ENCODE results near the gene TOX3.

The TOX3 gene

DNA sequence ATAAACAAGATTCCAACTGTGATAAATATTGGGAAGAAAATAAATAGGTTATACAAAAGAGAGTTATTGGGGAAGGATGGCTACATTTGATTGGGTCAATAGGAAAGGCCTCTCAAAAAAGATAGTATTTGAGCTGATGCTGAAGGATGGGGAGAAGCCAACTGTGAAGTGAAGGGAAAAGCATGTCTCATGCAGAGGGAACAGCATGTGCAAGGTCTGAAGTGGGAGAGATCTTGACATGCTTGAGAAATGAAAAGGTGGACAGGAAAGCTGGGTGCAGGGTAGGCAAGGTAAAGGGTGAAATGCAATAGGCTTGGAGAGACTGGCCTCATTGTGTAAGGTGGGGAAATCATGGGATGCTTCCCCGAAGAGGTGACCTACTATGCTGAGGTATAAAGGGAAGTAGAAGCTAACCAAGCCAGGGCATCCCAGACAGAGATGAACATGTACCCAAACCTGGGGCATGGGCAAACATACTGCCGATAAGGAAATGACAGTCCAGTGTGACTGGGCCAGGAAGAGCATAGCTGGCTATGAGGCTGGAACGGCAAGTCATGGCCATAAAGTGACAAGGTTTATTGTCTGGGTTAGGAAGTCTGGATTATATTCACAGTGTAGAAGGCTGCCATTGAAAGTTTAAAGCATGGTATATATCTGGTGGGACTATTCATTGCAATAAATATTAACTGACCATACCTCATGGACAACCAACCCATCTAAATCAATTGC lies 91.2 kb downstream of the TOX3 start:
- ChIA-PET CTCF (no interaction called here), POLR2A (no interaction called here)
- Histone ChIP-seq H3K4me3 (ENCODE audit: low read depth, low read length) (no peak overlapping the region), H3K36me3 (ENCODE audit: control insufficient read depth in 2 of 2, insufficient read depth in 1 of 2, low read length in 2 of 2) (no peaks in the 10 kb centered on the region), H3K4me1 (ENCODE audit: control insufficient read depth, insufficient read depth, low read length) (no peaks in the 10 kb centered on the region), H3K9me3 (ENCODE audit: control insufficient read depth, insufficient read depth, low read depth, low read length) (no peaks in the 10 kb centered on the region), H3K27ac (ENCODE audit: extremely low read depth, low read depth, low read length) (no peak overlapping the region)
- TF ChIP-seq ZNF114 (tag by site-specific recombination; IDR thresholded peaks at IDR 0.05) (no peak), ZBTB48 (tag by site-specific recombination; IDR thresholded peaks at IDR 0.05) (no peak)
- TF ChIP-seq, protein P1, sequence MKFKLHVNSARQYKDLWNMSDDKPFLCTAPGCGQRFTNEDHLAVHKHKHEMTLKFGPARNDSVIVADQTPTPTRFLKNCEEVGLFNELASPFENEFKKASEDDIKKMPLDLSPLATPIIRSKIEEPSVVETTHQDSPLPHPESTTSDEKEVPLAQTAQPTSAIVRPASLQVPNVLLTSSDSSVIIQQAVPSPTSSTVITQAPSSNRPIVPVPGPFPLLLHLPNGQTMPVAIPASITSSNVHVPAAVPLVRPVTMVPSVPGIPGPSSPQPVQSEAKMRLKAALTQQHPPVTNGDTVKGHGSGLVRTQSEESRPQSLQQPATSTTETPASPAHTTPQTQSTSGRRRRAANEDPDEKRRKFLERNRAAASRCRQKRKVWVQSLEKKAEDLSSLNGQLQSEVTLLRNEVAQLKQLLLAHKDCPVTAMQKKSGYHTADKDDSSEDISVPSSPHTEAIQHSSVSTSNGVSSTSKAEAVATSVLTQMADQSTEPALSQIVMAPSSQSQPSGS (tag by site-specific recombination; IDR thresholded peaks at IDR 0.05; ENCODE audit: low read depth) = no peak
- TF ChIP-seq, protein P2, sequence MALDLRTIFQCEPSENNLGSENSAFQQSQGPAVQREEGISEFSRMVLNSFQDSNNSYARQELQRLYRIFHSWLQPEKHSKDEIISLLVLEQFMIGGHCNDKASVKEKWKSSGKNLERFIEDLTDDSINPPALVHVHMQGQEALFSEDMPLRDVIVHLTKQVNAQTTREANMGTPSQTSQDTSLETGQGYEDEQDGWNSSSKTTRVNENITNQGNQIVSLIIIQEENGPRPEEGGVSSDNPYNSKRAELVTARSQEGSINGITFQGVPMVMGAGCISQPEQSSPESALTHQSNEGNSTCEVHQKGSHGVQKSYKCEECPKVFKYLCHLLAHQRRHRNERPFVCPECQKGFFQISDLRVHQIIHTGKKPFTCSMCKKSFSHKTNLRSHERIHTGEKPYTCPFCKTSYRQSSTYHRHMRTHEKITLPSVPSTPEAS (tag by site-specific recombination; IDR thresholded peaks at IDR 0.05) = no peak

DNA sequence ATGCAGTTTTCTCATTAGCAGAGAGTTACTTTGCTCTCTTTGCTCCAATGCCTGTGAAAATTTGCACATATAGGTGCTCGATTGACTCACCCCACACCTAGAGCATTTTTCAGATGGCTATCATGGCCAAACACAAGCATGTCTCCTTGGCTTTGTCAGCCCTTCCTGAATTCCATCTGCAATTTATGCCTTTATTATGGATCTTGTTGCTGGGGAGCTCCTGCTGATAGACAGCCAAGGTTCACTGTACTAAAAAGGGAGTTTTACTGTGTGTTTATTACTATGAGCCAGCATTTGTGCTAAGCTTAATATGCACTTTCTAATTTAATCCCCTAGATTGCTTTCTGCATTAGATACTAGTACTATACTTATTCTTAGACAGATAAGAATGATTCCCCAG lies 93.3 kb downstream of the TOX3 start:
- ChIA-PET CTCF (interaction anchor here (0.7 kb wide), 2 partner anchors 291 to 577 kb away, joined by 3 read pairs; no protein-coding TSS in a partner anchor), POLR2A (no interaction called here)
- Histone ChIP-seq H3K36me3 (ENCODE audit: control insufficient read depth in 2 of 2, insufficient read depth in 1 of 2, low read length in 2 of 2) (no peaks in the 10 kb centered on the region), H3K27ac (ENCODE audit: extremely low read depth, low read depth, low read length) (no peak overlapping the region), H3K4me1 (ENCODE audit: control insufficient read depth, insufficient read depth, low read length) (no peaks in the 10 kb centered on the region), H3K9me3 (ENCODE audit: control insufficient read depth, insufficient read depth, low read depth, low read length) (no peaks in the 10 kb centered on the region), H3K4me3 (ENCODE audit: low read depth, low read length) (no peak overlapping the region)
- no peak for TF ChIP-seq ZNF19 (tag by site-specific recombination; IDR thresholded peaks at IDR 0.05; ENCODE audit: low read depth)
- TF ChIP-seq, protein P3, sequence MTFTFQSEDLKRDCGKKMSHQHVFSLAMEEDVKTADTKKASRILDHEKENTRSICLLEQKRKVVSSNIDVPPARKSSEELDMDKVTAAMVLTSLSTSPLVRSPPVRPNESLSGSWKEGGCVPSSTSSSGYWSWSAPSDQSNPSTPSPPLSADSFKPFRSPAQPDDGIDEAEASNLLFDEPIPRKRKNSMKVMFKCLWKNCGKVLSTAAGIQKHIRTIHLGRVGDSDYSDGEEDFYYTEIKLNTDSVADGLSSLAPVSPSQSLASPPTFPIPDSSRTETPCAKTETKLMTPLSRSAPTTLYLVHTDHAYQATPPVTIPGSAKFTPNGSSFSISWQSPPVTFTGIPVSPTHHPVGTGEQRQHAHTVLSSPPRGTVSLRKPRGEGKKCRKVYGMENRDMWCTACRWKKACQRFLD (tag by site-specific recombination; IDR thresholded peaks at IDR 0.05) = no peak
- TF ChIP-seq ZNF350 (tag by site-specific recombination; IDR thresholded peaks at IDR 0.05) = no peak
- TF ChIP-seq ZNF184 (tag by site-specific recombination; IDR thresholded peaks at IDR 0.05) = no peak
- no peak for TF ChIP-seq ZNF175 (tag by site-specific recombination; IDR thresholded peaks at IDR 0.05)
- TF ChIP-seq ZNF621 (tag by site-specific recombination; IDR thresholded peaks at IDR 0.05) = no peak

DNA sequence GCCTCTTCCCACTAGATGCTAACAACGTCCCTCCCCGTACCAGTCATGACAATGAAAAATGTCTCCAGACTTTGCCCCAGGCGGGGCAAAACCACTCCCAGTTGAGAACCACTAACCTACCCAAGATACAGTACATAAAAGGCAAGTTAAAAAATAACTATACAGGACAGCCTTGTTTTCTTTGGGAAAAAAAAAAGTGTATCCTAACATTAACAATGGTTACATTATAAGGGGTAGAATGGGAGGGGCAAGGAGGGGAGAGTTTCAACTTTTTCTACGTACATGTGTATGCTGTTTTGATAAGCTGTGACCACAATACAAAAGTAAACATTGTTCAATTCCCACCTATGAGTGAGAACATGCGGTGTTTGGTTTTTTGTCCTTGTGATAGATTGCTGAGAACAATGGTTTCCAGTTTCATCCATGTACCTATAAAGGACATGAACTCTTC lies 94.9 kb downstream of the TOX3 start:
- H3K27ac ChIP-seq (ENCODE audit: extremely low read depth, low read depth, low read length) = no peak overlapping the region
- TF ChIP-seq ZNF132 (tag by site-specific recombination; IDR thresholded peaks at IDR 0.05; ENCODE audit: borderline replicate concordance) = no peak
- TF ChIP-seq, protein P4, sequence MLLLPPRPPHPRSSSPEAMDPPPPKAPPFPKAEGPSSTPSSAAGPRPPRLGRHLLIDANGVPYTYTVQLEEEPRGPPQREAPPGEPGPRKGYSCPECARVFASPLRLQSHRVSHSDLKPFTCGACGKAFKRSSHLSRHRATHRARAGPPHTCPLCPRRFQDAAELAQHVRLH (tag by site-specific recombination; IDR thresholded peaks at IDR 0.05) = 0 out of 2 replicates have a peak, but pooled peaks have one; percentile 31
- peak; percentile 22; the same call in 1 of the 2 replicates for TF ChIP-seq ZNF146 (tag by site-specific recombination; IDR thresholded peaks at IDR 0.05)
- ChIA-PET CTCF (no interaction called here), POLR2A (no interaction called here)
- H3K36me3 ChIP-seq (ENCODE audit: control insufficient read depth in 2 of 2, insufficient read depth in 1 of 2, low read length in 2 of 2) = no peaks in the 10 kb centered on the region
- no peaks in the 10 kb centered on the region for H3K9me3 ChIP-seq (ENCODE audit: control insufficient read depth, insufficient read depth, low read depth, low read length)
- H3K4me1 ChIP-seq (ENCODE audit: control insufficient read depth, insufficient read depth, low read length) = no peaks in the 10 kb centered on the region
- H3K4me3 ChIP-seq (ENCODE audit: low read depth, low read length) = no peak overlapping the region

DNA sequence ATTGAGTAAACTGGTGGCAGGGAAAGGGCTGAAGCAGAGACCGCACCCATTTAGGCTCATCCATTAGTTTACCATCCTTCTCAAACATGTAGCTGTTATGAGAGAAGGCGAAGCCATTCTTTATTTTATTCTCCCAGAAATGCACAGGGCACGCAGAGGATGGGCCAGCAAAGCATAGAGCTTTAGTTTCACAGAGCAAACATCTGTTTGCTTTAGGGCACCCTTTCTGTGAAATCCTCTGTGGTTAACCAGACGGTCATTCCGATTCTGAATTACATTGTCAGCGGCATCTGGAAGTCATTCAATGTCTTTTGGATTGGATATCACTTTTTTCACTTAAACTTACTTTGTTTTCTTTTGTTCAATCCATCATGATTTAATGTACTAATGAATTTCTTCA lies 96.0 kb downstream of the TOX3 start:
- no peak overlapping the region for H3K27ac ChIP-seq (ENCODE audit: extremely low read depth, low read depth, low read length)
- no peaks in the 10 kb centered on the region for H3K36me3 ChIP-seq (ENCODE audit: control insufficient read depth in 2 of 2, insufficient read depth in 1 of 2, low read length in 2 of 2)
- H3K9me3 ChIP-seq (ENCODE audit: control insufficient read depth, insufficient read depth, low read depth, low read length) = no peaks in the 10 kb centered on the region
- ChIA-PET CTCF (no interaction called here), POLR2A (no interaction called here)
- no peaks in the 10 kb centered on the region for H3K4me1 ChIP-seq (ENCODE audit: control insufficient read depth, insufficient read depth, low read length)
- H3K4me3 ChIP-seq (ENCODE audit: low read depth, low read length) = no peak overlapping the region
- TF ChIP-seq, protein P5, sequence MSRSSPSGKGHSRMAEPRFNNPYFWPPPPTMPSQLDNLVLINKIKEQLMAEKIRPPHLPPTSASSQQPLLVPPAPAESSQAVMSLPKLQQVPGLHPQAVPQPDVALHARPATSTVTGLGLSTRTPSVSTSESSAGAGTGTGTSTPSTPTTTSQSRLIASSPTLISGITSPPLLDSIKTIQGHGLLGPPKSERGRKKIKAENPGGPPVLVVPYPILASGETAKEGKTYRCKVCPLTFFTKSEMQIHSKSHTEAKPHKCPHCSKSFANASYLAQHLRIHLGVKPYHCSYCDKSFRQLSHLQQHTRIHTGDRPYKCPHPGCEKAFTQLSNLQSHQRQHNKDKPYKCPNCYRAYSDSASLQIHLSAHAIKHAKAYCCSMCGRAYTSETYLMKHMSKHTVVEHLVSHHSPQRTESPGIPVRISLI (tag by site-specific recombination; IDR thresholded peaks at IDR 0.05) = no peak
- TF ChIP-seq ZNF555 (tag by site-specific recombination; conservative IDR thresholded peaks at IDR 0.05) (no peak), ZBTB48 (tag by site-specific recombination; IDR thresholded peaks at IDR 0.05) (no peak), ZNF585B (tag by site-specific recombination; IDR thresholded peaks at IDR 0.05) (no peak), HOXD13 (CRISPR knock-in tag; IDR thresholded peaks at IDR 0.05; ENCODE audit: borderline replicate concordance) (no peak), GLI4 (tag by site-specific recombination; IDR thresholded peaks at IDR 0.05) (no peak)
- TF ChIP-seq, protein P6, sequence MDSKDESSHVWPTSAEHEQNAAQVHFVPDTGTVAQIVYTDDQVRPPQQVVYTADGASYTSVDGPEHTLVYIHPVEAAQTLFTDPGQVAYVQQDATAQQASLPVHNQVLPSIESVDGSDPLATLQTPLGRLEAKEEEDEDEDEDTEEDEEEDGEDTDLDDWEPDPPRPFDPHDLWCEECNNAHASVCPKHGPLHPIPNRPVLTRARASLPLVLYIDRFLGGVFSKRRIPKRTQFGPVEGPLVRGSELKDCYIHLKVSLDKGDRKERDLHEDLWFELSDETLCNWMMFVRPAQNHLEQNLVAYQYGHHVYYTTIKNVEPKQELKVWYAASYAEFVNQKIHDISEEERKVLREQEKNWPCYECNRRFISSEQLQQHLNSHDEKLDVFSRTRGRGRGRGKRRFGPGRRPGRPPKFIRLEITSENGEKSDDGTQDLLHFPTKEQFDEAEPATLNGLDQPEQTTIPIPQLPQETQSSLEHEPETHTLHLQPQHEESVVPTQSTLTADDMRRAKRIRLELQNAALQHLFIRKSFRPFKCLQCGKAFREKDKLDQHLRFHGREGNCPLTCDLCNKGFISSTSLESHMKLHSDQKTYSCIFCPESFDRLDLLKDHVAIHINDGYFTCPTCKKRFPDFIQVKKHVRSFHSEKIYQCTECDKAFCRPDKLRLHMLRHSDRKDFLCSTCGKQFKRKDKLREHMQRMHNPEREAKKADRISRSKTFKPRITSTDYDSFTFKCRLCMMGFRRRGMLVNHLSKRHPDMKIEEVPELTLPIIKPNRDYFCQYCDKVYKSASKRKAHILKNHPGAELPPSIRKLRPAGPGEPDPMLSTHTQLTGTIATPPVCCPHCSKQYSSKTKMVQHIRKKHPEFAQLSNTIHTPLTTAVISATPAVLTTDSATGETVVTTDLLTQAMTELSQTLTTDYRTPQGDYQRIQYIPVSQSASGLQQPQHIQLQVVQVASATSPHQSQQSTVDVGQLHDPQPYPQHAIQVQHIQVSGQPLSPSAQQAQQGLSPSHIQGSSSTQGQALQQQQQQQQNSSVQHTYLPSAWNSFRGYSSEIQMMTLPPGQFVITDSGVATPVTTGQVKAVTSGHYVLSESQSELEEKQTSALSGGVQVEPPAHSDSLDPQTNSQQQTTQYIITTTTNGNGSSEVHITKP (tag by site-specific recombination; IDR thresholded peaks at IDR 0.05) = no peak

All from HEK293 (cell line).